Adrenal gland (tissue), 12 donors: Measurements from ENCODE around the gene PGPEP1. TPM values are rescaled to one million over a fixed set of nuclear protein-coding genes. Genes with fewer than 3 reads are reported as not detected.

Experiments used
- DNase-seq, 7 donors: peaks; one replicate each; pipeline ENCODE4 v3.0.0-alpha.2; 2019 to 2020
- H3K27ac ChIP-seq, 5 donors: fragments of 200-600 bp; sonication (generic) in 4 of 5; 1 replicate in 3 of 5; 2 replicates in 2 of 5; pipeline versions ENCODE4 v1.5.1 to v1.8.0; 2016 to 2020; ENCODE audit warnings: mild to moderate bottlenecking in 1 of 5
- H3K27me3 ChIP-seq: fragments of 200-600 bp; 2 replicates; pipeline ENCODE4 v1.8.0; 2021
- H3K36me3 ChIP-seq, 2 donors: fragments of 200-600 bp; replicated peaks in 1 of 2; 1 replicate in 1 of 2; 2 replicates in 1 of 2; pipeline versions ENCODE4 v1.5.1 to v1.8.0; 2018 to 2022
- H3K4me1 ChIP-seq, 2 donors: fragments of 200-600 bp; replicated peaks in 1 of 2; 1 replicate in 1 of 2; 2 replicates in 1 of 2; pipeline versions ENCODE4 v1.5.1 to v1.8.0; 2018 to 2021
- H3K4me3 ChIP-seq, 4 donors: fragments of 200-600 bp; sonication (generic) in 3 of 4; one replicate each; pipeline ENCODE4 v1.5.1; 2016 to 2018
- H3K9me3 ChIP-seq, 3 donors: fragments of 200-600 bp; sonication (generic) in 1 of 3; replicated peaks in 1 of 3; 1 replicate in 2 of 3; 2 replicates in 1 of 3; pipeline versions ENCODE4 v1.5.1 to v1.8.0; 2016 to 2021
- CTCF ChIP-seq, 6 experiments: fragments of 450-650 bp in 4 of 6; fragments of 200-600 bp in 2 of 6; sonication (generic) in 1 of 6; IDR thresholded peaks; 1 replicate in 5 of 6; 2 replicates in 1 of 6; pipeline versions ENCODE4 v1.5.1 to v1.8.0; 2016 to 2021; ENCODE audit warnings: antibody characterized with exemption in 6 of 6, mild to moderate bottlenecking in 2 of 6, moderate library complexity in 1 of 6
- POLR2A ChIP-seq, 2 donors: fragments of 450-650 bp; IDR thresholded peaks; one replicate each; pipeline ENCODE4 v1.6.1; 2017; ENCODE audit warnings: antibody characterized with exemption in 2 of 2, mild to moderate bottlenecking in 2 of 2, moderate library complexity in 1 of 2
- WGBS, 4 donors: extraction: QIAGEN DNeasy Blood & Tissue Kit in 2 of 4; methylation state at CpG; one replicate each; pipeline versions ENCODE4 v1.1.5 to v1.1.7; 2013 to 2017; 5-methylcytosine and 5-hydroxymethylcytosine counted together
- intact Hi-C, 2 donors: fragments of 100-400 bp; cut with DNase I; formaldehyde crosslinking; loops; one replicate each; pipeline versions ENCODE4 v1.14.1 to v1.15.0; 2022 to 2023
- polyA plus RNA-seq, 3 donors: library from polyadenylated mRNA; stranded (reverse); fragments of 200-250 nt in 2 of 3; fragments of 350-450 nt in 1 of 3; fragmentation: Illumina TruSeq in 1 of 3; extraction: RNeasy Lipid Tissue Mini Kit (QIAGEN cat#74804) in 1 of 3; gene quantifications; one replicate each; pipeline ENCODE4 v1.2.3, GENCODE V29; 2013 to 2014
- total RNA-seq, 9 donors: library from RNA; depleted of rRNA in 4 of 9; stranded (reverse); fragments of >200 nt in 4 of 9; fragments of 120-200 nt in 1 of 9; fragmentation: NEBNext Ultra II Directional in 1 of 9; extraction: Animal tissue kit (Norgen Biotek cat#: 25700) in 1 of 9; gene quantifications; one replicate each; pipeline versions ENCODE4 v1.1.0 to v1.2.4, GENCODE V29; 2013 to 2023
- donor health status: healthy with polysubstance abuse.
- donor health status: Bipolar disorder and iron deficiency.
- donor health status: DM: yes; HTN: yes; CAD: no.
- donor health status: DM: no; HTN: no; CAD: no.
- donor health status: DM: no; HTN: no; CAD: no.
- donor health status: DM: yes; HTN: yes; CAD: no.

The PGPEP1 gene
- total and polyA plus RNA-seq, 12 donors = 19.0 to 89.2 (median 44.0) TPM

GRCh38 chr19:18339723-18340122, 675 bp upstream of the PGPEP1 start:
- intact Hi-C loops = no loop called here
- TF ChIP-seq CTCF (IDR thresholded peaks at IDR 0.05) (peak in 3 of 6 experiments; percentile 12 to 25 (median 15)), POLR2A (IDR thresholded peaks at IDR 0.05) (no peak)

GRCh38 chr19:18340990-18341868, 831 bp downstream of the PGPEP1 start:
- peaks cover 9 to 34% of the 10 kb centered on the region in 2 donors for H3K4me1 ChIP-seq
- intact Hi-C loops = no loop called here
- peak overlapping the region; percentile 78 to 99 (median 86) for H3K4me3 ChIP-seq
- TF ChIP-seq POLR2A (IDR thresholded peaks at IDR 0.05) (peak in 1 of 2 donors; percentile 72), CTCF (IDR thresholded peaks at IDR 0.05) (peak in 2 of 6 experiments; percentile 12 to 17)
- WGBS, 4 donors = 0 to 5% (median 1%) methylated on average over 7 to 18 of the region's 18 CpGs
- H3K27me3 ChIP-seq = no peaks in the 10 kb centered on the region
- peak; percentile 79 to 91 (median 86) for DNase-seq
- peak overlapping the region; percentile 35 to 97 (median 88) for H3K27ac ChIP-seq
- H3K9me3 ChIP-seq = no peaks in the 10 kb centered on the region
- peaks cover 0 to 17% of the 10 kb centered on the region in 2 donors for H3K36me3 ChIP-seq

More at GRCh38 chr19:18339723-18340122, 675 bp upstream of the PGPEP1 start:
- peak overlapping the region in 3 of 5 donors; percentile 88 to 97 (median 93) for H3K27ac ChIP-seq
- peaks cover 9 to 33% of the 10 kb centered on the region in 2 donors for H3K4me1 ChIP-seq
- H3K27me3 ChIP-seq = no peaks in the 10 kb centered on the region
- no peak for DNase-seq
- WGBS, 4 donors = 29 to 58% (median 52%) methylated on average over 4 to 6 of the region's 6 CpGs
- H3K4me3 ChIP-seq = peak overlapping the region in 1 of 4 donors; percentile 99
- H3K9me3 ChIP-seq = no peaks in the 10 kb centered on the region
- H3K36me3 ChIP-seq = peaks cover 0 to 9% of the 10 kb centered on the region in 2 donors

GRCh38 chr19:18342090-18342632, 1.8 kb downstream of the PGPEP1 start:
- 58 to 71% (median 64%) methylated on average over 8 of the region's 8 CpGs for WGBS, 4 donors
- no peak for DNase-seq

More at GRCh38 chr19:18342090-18342632, 1.8 kb downstream of the PGPEP1 start:
- no peaks in the 10 kb centered on the region for H3K27me3 ChIP-seq
- H3K4me1 ChIP-seq = peaks cover 9 to 34% of the 10 kb centered on the region in 2 donors
- H3K9me3 ChIP-seq = no peaks in the 10 kb centered on the region
- intact Hi-C loops = no loop called here
- H3K4me3 ChIP-seq = no peak overlapping the region
- peaks cover 0 to 18% of the 10 kb centered on the region in 2 donors for H3K36me3 ChIP-seq
- TF ChIP-seq CTCF (IDR thresholded peaks at IDR 0.05) (no peak), POLR2A (IDR thresholded peaks at IDR 0.05) (no peak)
- H3K27ac ChIP-seq = peak overlapping the region in 1 of 5 donors; percentile 97
